CD14-positive monocyte (primary cell): ENCODE measurements around the gene QSOX2. TPM values are rescaled to one million over a fixed set of nuclear protein-coding genes. Genes with fewer than 3 reads are reported as not detected.

Experiments used
- DNase-seq, 3 donors: peaks; one replicate each; pipeline ENCODE4 v3.0.0-alpha.2; 2011 to 2022
- H2AFZ ChIP-seq: 2 replicates; pipeline ENCODE4 v1.6.0; 2012; ENCODE audit warnings: mild to moderate bottlenecking, low read depth, low read length, inconsistent platforms; ENCODE audit not compliant: insufficient read depth, poor library complexity, severe bottlenecking
- H3K27ac ChIP-seq, 2 donors: 1 replicate in 1 of 2; 2 replicates in 1 of 2; pipeline ENCODE4 v1.5.1; 2012 to 2013; ENCODE audit warnings: low read length in 2 of 2, control low read depth in 1 of 2, inconsistent platforms in 1 of 2, low read depth in 1 of 2, mild to moderate bottlenecking in 1 of 2
- H3K27me3 ChIP-seq, 2 donors: one replicate each; pipeline versions ENCODE4 v1.6.0 to v1.6.1; 2011 to 2013; ENCODE audit warnings: low read length in 2 of 2; ENCODE audit not compliant: control insufficient read depth in 2 of 2, insufficient read depth in 2 of 2
- H3K36me3 ChIP-seq, 2 donors: replicated peaks in 1 of 2; 1 replicate in 1 of 2; 2 replicates in 1 of 2; pipeline versions ENCODE4 v1.5.1 to v1.6.1; 2012 to 2013; ENCODE audit warnings: low read length in 2 of 2, control low read depth in 1 of 2, inconsistent platforms in 1 of 2, mild to moderate bottlenecking in 1 of 2; ENCODE audit not compliant: insufficient read depth in 2 of 2, control insufficient read depth in 1 of 2
- H3K4me1 ChIP-seq, 2 donors: 1 replicate in 1 of 2; 2 replicates in 1 of 2; pipeline versions ENCODE4 v1.5.1 to v1.6.1; 2012 to 2013; ENCODE audit warnings: low read length in 2 of 2, control low read depth in 1 of 2, inconsistent platforms in 1 of 2, mild to moderate bottlenecking in 1 of 2, moderate library complexity in 1 of 2; ENCODE audit not compliant: insufficient read depth in 2 of 2, control insufficient read depth in 1 of 2
- H3K4me2 ChIP-seq: replicated peaks from 2 replicates; pipeline ENCODE3; 2012; ENCODE audit warnings: low read length, moderate library complexity, mild to moderate bottlenecking; ENCODE audit not compliant: poor library complexity, severe bottlenecking; ENCODE audit errors: extremely low read depth
- H3K4me3 ChIP-seq, 3 experiments: fragments of 200-600 bp in 1 of 3; sonication (generic) in 1 of 3; replicated peaks in 1 of 3; 1 replicate in 2 of 3; 2 replicates in 1 of 3; pipeline ENCODE4 v1.5.1; 2011 to 2013; ENCODE audit warnings: low read length in 3 of 3, mild to moderate bottlenecking in 3 of 3, control low read depth in 2 of 3, low read depth in 2 of 3, inconsistent platforms in 1 of 3, moderate library complexity in 1 of 3
- H3K79me2 ChIP-seq: 2 replicates; pipeline ENCODE4 v1.6.0; 2012; ENCODE audit warnings: mild to moderate bottlenecking, control low read depth, inconsistent platforms, low read length, moderate library complexity; ENCODE audit not compliant: insufficient read depth
- H3K9ac ChIP-seq: 2 replicates; pipeline ENCODE4 v1.6.0; 2017; ENCODE audit warnings: low read length, mild to moderate bottlenecking; ENCODE audit not compliant: insufficient read depth, poor library complexity, severe bottlenecking
- H3K9me3 ChIP-seq, 2 donors: replicated peaks in 1 of 2; 1 replicate in 1 of 2; 2 replicates in 1 of 2; pipeline versions ENCODE4 v1.5.1 to v1.6.1; 2012 to 2013; ENCODE audit warnings: low read length in 2 of 2, control low read depth in 1 of 2; ENCODE audit not compliant: control insufficient read depth in 1 of 2, insufficient read depth in 1 of 2
- H4K20me1 ChIP-seq: 2 replicates; pipeline ENCODE4 v1.6.0; 2012; ENCODE audit warnings: mild to moderate bottlenecking, low read length, control low read depth, moderate library complexity; ENCODE audit not compliant: insufficient read depth
- H3K27ac Mint-ChIP-seq, 7 donors: one replicate each; pipeline ENCODE4 v1.8.0; 2020; ENCODE audit warnings: mild to moderate bottlenecking in 7 of 7, mixed read lengths in 7 of 7, moderate library complexity in 6 of 7, inconsistent platforms in 2 of 7
- H3K27me3 Mint-ChIP-seq, 3 donors: one replicate each; pipeline ENCODE4 v1.8.0; 2021 to 2022; ENCODE audit warnings: low read depth in 3 of 3, mild to moderate bottlenecking in 3 of 3, mixed read lengths in 3 of 3, moderate library complexity in 3 of 3, inconsistent platforms in 1 of 3
- H3K36me3 Mint-ChIP-seq, 2 donors: one replicate each; pipeline ENCODE4 v1.8.0; 2020; ENCODE audit warnings: mixed read lengths in 2 of 2, inconsistent platforms in 1 of 2, mild to moderate bottlenecking in 1 of 2
- H3K4me1 Mint-ChIP-seq: one replicate; pipeline ENCODE4 v1.8.0; 2020; ENCODE audit warnings: mild to moderate bottlenecking, mixed read lengths
- H3K4me3 Mint-ChIP-seq, 2 donors: one replicate each; pipeline ENCODE4 v1.8.0; 2020; ENCODE audit warnings: mild to moderate bottlenecking in 2 of 2, mixed read lengths in 2 of 2, moderate library complexity in 1 of 2
- H3K9me3 Mint-ChIP-seq, 7 donors: one replicate each; pipeline ENCODE4 v1.8.0; 2020 to 2022; ENCODE audit warnings: mixed read lengths in 7 of 7, mild to moderate bottlenecking in 6 of 7, moderate library complexity in 6 of 7, inconsistent platforms in 2 of 7
- CTCF ChIP-seq: fragments of 200-600 bp; IDR thresholded peaks from one replicate; pipeline ENCODE4 v1.8.0; 2022; ENCODE audit warnings: antibody characterized with exemption, mild to moderate bottlenecking
- WGBS: methylation state at CpG from one replicate; pipeline ENCODE4 v1.1.5; 2013; ENCODE audit warnings: missing lambda C conversion rate; ENCODE audit not compliant: insufficient coverage; 5-methylcytosine and 5-hydroxymethylcytosine counted together
- intact Hi-C, 2 donors: fragments of 100-400 bp; cut with micrococcal nuclease; formaldehyde crosslinking; loops; one replicate each; pipeline versions ENCODE4 v1.15.0 to v1.15.1; 2023
- polyA plus RNA-seq, 3 donors: library from polyadenylated mRNA; depleted of rRNA in 1 of 3; unstranded in 2 of 3; stranded (reverse) in 1 of 3; fragments of 300-500 nt in 2 of 3; fragments of >200 nt in 1 of 3; fragmentation: Illumina TruSeq in 2 of 3; gene quantifications; 1 replicate in 2 of 3; 2 replicates in 1 of 3; pipeline ENCODE4 v1.2.3, GENCODE V29; 2012 to 2021

The QSOX2 gene
- polyA plus RNA-seq, 3 donors = 0.03 to 8.4 (median 0.17) TPM

DNA sequence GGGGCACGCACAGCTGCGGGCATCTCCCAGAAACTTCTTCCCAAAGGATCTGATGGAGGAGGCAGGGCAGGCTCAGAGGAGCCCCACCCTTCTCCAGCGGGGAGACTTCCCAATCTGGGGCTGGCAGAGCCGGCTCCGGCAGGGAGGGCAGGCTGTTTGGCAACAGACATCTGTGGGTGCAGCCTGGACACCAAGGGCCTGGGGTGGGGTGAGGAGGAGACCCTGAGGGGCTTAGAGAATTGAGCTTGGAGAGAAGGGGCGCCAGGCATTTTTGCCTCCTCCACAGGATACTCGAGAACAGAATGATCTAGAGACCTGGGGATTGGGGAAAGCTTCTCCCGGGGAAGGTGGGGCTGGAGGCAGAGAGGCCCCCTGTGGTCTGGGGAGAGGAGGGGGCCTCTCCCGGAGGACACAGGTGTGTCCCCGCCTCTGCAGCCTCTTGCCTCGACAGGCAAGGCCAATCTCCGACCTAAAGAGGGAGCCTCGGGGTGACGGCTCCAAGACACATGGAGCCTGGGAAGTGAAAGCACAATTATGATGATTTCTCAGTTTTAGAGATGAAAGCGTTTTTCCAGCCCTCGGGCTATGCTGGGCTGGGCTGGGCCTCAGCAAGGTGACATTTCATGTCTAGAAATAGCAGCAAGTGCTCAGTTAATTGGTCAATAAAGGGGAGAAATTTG is 49.1 kb downstream of the QSOX2 start:
- Histone ChIP-seq H3K4me1 (no peaks in the 10 kb centered on the region), H2AFZ (no peak overlapping the region), H3K79me2 (no peaks in the 10 kb centered on the region), H3K4me2 (no peak overlapping the region), H3K9me3 (peaks cover 0 to 31% of the 10 kb centered on the region in 2 donors), H3K27me3 (peaks cover 49 to 89% of the 10 kb centered on the region in 2 donors), H4K20me1 (no peaks in the 10 kb centered on the region), H3K36me3 (no peaks in the 10 kb centered on the region), H3K27ac (no peak overlapping the region), H3K4me3 (no peak overlapping the region), H3K9ac (no peak overlapping the region)
- Mint-ChIP-seq H3K4me1 (no peaks in the 10 kb centered on the region), H3K36me3 (peaks cover 0 to 3% of the 10 kb centered on the region in 2 donors), H3K27ac (no peak overlapping the region), H3K4me3 (peak overlapping the region in 1 of 2 donors; percentile 80), H3K9me3 (peaks cover 0 to 12% (median 2%) of the 10 kb centered on the region in 7 donors), H3K27me3 (peaks cover 79 to 96% (median 82%) of the 10 kb centered on the region in 3 donors)
- intact Hi-C loops = no loop called here
- no peak for TF ChIP-seq CTCF
- DNase-seq = no peak
- 0% methylated on average over 12 of the region's 16 CpGs for WGBS

DNA sequence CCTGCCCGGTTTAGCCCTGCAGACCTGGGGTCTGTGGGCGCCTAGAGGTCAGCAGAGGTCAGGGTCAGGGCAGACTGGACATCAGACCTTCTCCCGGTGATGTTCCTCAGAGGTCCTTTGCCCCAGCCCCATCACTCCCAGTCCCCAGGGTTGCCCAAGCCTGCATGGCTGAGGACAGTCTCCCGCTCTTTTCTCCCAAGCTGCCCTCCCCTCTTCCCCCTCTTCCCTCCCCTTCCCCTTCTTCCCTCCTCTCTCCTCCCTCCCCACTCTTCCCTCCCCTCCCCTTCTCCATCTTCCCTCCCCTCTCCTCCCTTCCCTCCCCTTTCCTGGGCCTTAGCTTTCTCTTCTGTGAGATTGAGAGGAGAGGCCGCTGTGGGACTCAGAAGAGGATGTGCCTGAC is 51.1 kb downstream of the QSOX2 start:
- H3K27ac ChIP-seq = no peak overlapping the region
- H3K4me1 ChIP-seq = no peaks in the 10 kb centered on the region
- no peak overlapping the region for H3K4me3 ChIP-seq
- H2AFZ ChIP-seq = no peak overlapping the region
- H3K9ac ChIP-seq = no peak overlapping the region
- DNase-seq = no peak
- peak overlapping the region in 1 of 2 donors; percentile 60 for H3K4me3 Mint-ChIP-seq
- 4% methylated on average over 4 of the region's 5 CpGs for WGBS
- no peaks in the 10 kb centered on the region for H3K4me1 Mint-ChIP-seq
- intact Hi-C loops = no loop called here
- H3K36me3 Mint-ChIP-seq = peaks cover 0 to 3% of the 10 kb centered on the region in 2 donors
- H4K20me1 ChIP-seq = no peaks in the 10 kb centered on the region
- peaks cover 78 to 96% (median 81%) of the 10 kb centered on the region in 3 donors for H3K27me3 Mint-ChIP-seq
- H3K9me3 ChIP-seq = peaks cover 0 to 12% of the 10 kb centered on the region in 2 donors
- no peaks in the 10 kb centered on the region for H3K79me2 ChIP-seq
- H3K9me3 Mint-ChIP-seq = peaks cover 0 to 10% (median 2%) of the 10 kb centered on the region in 7 donors
- H3K36me3 ChIP-seq = no peaks in the 10 kb centered on the region
- H3K4me2 ChIP-seq = no peak overlapping the region
- peaks cover 33 to 90% of the 10 kb centered on the region in 2 donors for H3K27me3 ChIP-seq
- no peak for TF ChIP-seq CTCF
- H3K27ac Mint-ChIP-seq = no peak overlapping the region
